COLO829 (cell line): ENCODE results near the gene SSH3.

Experiments used
- DNase-seq: peaks from one replicate; pipeline ENCODE4 v3.0.0; 2012; ENCODE audit warnings: low spot score

Gene SSH3

DNA sequence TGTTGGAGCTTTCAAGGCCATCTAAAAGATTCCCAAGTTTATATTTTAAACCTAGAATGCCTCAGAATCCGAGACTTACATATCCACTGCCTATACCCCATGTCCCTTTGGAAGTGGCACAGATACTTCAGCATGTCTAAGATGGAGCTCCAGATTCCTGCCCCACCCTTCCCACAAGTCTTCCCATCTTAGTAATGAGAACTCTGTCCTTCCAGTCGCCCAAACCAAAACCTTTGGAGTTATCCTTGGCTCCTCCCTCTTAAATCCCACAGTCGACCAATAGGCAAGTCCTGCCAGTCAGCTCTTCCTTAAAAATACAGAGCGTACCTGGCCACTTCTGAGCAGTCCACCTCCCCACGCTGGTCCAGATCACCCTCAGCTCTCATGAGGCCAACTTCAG is 45.7 kb downstream of the SSH3 start:
- no peak for DNase-seq

DNA sequence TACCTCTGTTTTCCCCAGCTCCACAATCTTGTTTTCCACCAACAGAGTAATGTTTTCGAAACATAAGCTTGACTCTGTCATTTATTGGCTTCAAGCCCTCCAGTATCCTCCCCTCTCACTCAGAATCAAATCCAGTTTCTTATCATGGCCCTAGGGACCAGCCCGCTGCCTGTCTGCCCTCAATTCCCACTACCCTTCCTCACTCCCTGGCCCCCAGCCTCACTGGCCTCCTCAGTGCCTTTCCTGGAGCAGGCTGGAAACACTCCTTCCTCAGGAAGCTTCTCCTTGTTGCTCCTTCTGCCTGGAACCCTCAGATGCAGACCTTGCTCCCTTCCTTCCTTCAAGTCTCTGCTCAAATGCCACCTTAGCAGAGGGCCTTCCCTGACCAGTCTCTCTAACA is 46.1 kb downstream of the SSH3 start:
- no peak for DNase-seq

DNA sequence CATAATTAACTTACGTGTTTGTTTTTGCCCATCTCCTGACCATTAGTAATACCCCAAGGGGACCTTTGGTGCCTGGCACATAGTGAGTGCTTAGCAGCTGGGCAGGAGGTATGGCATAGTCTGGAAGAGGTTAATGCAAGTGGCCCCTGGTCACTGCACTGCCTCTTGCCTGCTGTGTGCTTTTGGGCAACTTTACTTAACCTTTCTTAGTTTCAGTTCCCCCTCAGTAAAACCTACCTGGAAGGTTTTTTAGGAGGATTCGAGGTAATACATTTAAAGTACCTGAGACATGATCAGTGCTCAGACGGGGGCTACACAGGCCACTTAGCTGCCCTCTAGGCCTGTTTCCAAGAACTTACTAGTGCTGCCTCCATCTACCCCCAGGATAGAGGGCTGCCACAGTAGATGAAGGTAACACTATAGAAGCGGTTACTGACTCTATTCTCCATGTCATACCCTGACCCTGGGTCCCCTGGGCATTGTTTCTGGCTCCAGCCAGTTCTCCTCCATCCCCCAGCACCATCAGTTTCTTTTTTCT is 46.7 kb downstream of the SSH3 start:
- DNase-seq, result no peak

- DNase-seq, result peak; percentile 77
These were observed 48.1 kb downstream of the SSH3 start for GRCh38 chr11:67351275-67352005.

- no peak for DNase-seq
These were observed 49.4 kb downstream of the SSH3 start for GRCh38 chr11:67352546-67353316.

- peak; percentile 93 for DNase-seq
These were observed 50.2 kb downstream of the SSH3 start, which contains the start of gene POLD4 for GRCh38 chr11:67353317-67354074. POLD4 (minus strand) TSS chr11:67353546; CDS start chr11:67353399, 147 bp downstream.

- DNase-seq, result peak; percentile 93
These were observed 51.0 kb downstream of the SSH3 start for GRCh38 chr11:67354075-67355022.

DNA sequence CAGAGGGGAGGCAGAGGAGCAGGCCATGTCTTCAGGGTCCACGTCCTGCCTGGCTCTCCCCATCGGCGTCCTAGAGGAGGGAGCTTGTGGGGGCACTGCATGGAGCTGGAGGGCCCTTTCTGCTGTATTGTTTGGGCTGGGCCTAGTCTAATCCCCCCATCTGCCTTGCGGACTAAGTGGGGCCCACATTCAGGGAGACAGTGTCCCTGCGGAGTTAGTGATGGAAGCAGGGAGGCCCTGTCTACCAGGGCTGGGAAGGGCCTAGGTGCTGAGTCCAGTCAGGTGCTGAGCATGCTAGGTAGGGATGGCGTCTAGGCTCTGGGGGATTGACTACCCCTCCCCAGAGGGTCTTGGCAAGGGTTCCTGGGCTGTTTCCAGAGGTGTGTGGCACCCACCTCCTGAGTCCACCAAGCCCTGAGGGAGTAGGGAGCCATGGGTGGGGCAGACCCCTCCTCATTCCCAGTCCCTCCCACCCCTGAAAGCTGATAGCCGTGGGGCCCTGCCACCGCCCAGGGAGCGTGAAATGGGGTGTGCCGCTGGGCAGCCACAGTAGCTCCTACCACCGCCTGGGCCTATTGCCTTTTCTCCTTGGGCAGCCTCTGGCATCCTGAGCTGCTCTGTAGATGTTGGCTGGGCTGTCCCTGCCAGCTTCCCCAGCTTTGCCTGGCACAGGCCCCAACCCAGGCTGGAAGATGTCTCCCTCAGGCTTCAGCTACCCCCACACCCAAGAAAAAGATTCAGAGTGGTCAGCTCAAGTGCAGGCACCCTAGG is 51.9 kb downstream of the SSH3 start:
- DNase-seq, result no peak

- DNase-seq, result no peak
These were observed 52.6 kb downstream of the SSH3 start for GRCh38 chr11:67355794-67356386.

GRCh38 chr11:67356387-67356863 is 53.1 kb downstream of the SSH3 start:
- DNase-seq, result no peak

DNA sequence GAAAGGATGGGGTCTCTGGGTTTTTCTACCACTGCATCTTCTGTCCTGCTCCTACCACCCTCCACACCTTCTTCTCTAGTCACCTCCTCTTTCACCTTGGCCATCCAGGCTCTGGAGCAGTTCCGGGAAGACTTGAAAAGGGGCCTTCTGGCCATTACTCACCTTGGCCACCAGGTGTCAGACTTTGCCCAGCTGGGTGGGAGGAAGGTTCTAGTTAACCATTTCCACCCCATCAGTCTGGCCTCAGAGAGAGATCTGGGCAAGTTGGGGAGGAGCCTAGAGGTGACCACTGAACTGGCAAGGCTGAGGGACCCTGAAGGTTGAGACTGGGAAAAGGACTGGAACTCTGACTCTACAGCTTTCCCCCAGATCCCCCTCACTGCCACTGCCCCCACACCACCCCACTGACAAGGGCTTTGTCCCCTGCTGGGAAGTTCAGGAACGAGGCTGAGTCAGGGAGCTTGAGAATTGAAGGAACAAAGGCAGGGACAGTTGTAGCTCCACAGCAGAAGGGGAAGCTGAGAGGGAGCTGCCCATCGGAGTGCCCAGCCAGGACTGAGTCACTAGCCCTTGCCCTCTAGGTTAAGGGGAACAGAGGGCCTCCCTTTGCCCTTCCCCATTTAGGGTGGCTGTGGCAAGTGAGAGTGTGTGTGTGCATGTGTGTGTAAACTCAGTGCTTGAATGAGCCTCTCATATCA is 53.7 kb downstream of the SSH3 start:
- DNase-seq, result peak; percentile 78

- no peak for DNase-seq
These were observed 54.7 kb downstream of the SSH3 start for GRCh38 chr11:67357831-67358670.
